Neural cell (in vitro differentiated cells): Measurements from ENCODE around the gene RIPOR2.

Experiments used
- EZH2 ChIP-seq: fragments of 200-600, 300-800 bp; shearing (Covaris generic), sonication (generic); IDR thresholded peaks from 2 replicates; pipeline ENCODE4 v1.6.1; 2014; ENCODE audit warnings: antibody characterized with exemption, low read length, borderline replicate concordance, mild to moderate bottlenecking; ENCODE audit not compliant: insufficient read depth, poor library complexity, severe bottlenecking
- RAD21 ChIP-seq: fragments of 450-650 bp; conservative IDR thresholded peaks from 2 replicates; pipeline ENCODE4 v1.6.1; 2014; ENCODE audit warnings: antibody characterized with exemption, mild to moderate bottlenecking, moderate library complexity
- TF ChIP-seq, protein P1 (sequence below): fragments of 450-650 bp; IDR thresholded peaks from 2 replicates; pipeline ENCODE4 v1.5.1; 2014; ENCODE audit warnings: antibody characterized with exemption, mild to moderate bottlenecking, moderate library complexity; ENCODE audit not compliant: poor library complexity, severe bottlenecking

DNA sequence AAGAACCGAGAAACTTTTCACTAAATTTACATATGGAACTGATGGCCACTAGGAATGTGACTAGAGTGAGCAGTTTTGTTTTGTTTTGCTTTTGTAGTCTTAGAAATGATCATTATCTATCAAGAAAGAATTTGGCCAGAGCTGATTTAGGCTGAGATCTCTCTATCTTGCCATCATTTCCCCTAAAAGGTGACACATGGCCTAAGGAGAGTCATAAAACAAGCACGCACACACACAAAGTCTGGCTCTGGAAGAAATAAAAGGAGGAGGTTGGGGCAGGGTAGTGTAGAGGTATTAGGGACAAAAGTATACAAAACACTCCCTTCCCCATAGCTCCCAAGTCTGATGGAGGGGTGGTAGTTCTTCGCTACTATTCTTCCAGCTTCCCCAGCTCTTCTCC, 56.4 kb downstream of the RIPOR2 start:
- TF ChIP-seq, protein P1, sequence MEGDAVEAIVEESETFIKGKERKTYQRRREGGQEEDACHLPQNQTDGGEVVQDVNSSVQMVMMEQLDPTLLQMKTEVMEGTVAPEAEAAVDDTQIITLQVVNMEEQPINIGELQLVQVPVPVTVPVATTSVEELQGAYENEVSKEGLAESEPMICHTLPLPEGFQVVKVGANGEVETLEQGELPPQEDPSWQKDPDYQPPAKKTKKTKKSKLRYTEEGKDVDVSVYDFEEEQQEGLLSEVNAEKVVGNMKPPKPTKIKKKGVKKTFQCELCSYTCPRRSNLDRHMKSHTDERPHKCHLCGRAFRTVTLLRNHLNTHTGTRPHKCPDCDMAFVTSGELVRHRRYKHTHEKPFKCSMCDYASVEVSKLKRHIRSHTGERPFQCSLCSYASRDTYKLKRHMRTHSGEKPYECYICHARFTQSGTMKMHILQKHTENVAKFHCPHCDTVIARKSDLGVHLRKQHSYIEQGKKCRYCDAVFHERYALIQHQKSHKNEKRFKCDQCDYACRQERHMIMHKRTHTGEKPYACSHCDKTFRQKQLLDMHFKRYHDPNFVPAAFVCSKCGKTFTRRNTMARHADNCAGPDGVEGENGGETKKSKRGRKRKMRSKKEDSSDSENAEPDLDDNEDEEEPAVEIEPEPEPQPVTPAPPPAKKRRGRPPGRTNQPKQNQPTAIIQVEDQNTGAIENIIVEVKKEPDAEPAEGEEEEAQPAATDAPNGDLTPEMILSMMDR: no peak
- TF ChIP-seq EZH2 (no peak), RAD21 (no peak)
